Suprapubic skin (tissue), 4 donors: ENCODE results near the gene PHF12. TPM values are rescaled to one million over a fixed set of nuclear protein-coding genes. Genes with fewer than 3 reads are reported as not detected.

Source experiments
- DNase-seq, 2 donors: peaks; one replicate each; pipeline ENCODE4 v3.0.0-alpha.2; 2019; ENCODE audit warnings: low spot score in 2 of 2
- H3K27ac ChIP-seq: fragments of 200-600 bp; sonication (generic); one replicate; pipeline ENCODE4 v1.5.1; 2019
- H3K27me3 ChIP-seq: fragments of 200-600 bp; sonication (generic); one replicate; pipeline ENCODE4 v1.5.1; 2019
- H3K36me3 ChIP-seq: fragments of 200-600 bp; sonication (generic); one replicate; pipeline ENCODE4 v1.5.1; 2019
- H3K4me1 ChIP-seq: fragments of 200-600 bp; sonication (generic); one replicate; pipeline ENCODE4 v1.5.1; 2019
- H3K4me3 ChIP-seq: fragments of 200-600 bp; sonication (generic); one replicate; pipeline ENCODE4 v1.5.1; 2019; ENCODE audit warnings: mild to moderate bottlenecking
- H3K9me3 ChIP-seq: fragments of 200-600 bp; sonication (generic); one replicate; pipeline ENCODE4 v1.5.1; 2019
- CTCF ChIP-seq, 2 donors: fragments of 200-600 bp in 1 of 2; fragments of 450-650 bp in 1 of 2; sonication (generic) in 1 of 2; IDR thresholded peaks; one replicate each; pipeline ENCODE4 v1.5.1; 2016 to 2019; ENCODE audit warnings: antibody characterized with exemption in 2 of 2, mild to moderate bottlenecking in 1 of 2, moderate library complexity in 1 of 2
- EP300 ChIP-seq: sonication (generic); formaldehyde crosslinking; IDR thresholded peaks from one replicate; pipeline ENCODE4 v1.6.1; 2017; ENCODE audit warnings: antibody characterized with exemption
- POLR2A ChIP-seq, 2 donors: fragments of 450-650 bp; IDR thresholded peaks; one replicate each; pipeline ENCODE4 v1.6.1; 2017; ENCODE audit warnings: antibody characterized with exemption in 2 of 2, mild to moderate bottlenecking in 2 of 2, moderate library complexity in 2 of 2
- POLR2AphosphoS5 ChIP-seq, 3 donors: sonication (generic); formaldehyde crosslinking; IDR thresholded peaks; one replicate each; pipeline ENCODE4 v1.6.1; 2017; ENCODE audit warnings: antibody characterized with exemption in 3 of 3
- WGBS: methylation state at CpG from one replicate; pipeline ENCODE4 v1.1.5; 2018; 5-methylcytosine and 5-hydroxymethylcytosine counted together
- total RNA-seq, 4 donors: library from RNA; depleted of rRNA; stranded (reverse); fragments of >200 nt; gene quantifications; one replicate each; pipeline ENCODE4 v1.1.0, GENCODE V29; 2016

Gene PHF12
- total RNA-seq, 4 donors from 2014 or later, result 24.4 to 80.9 (median 35.4) TPM

GRCh38 chr17:28857905-28858800 lies 93.2 kb downstream of the PHF12 start:
- Histone ChIP-seq H3K4me1 (peaks cover 16% of the 10 kb centered on the region), H3K36me3 (peaks cover 57% of the 10 kb centered on the region), H3K4me3 (no peak overlapping the region), H3K27me3 (no peaks in the 10 kb centered on the region), H3K27ac (no peak overlapping the region), H3K9me3 (no peaks in the 10 kb centered on the region)
- WGBS, result 89% methylated on average over 3 of the region's 3 CpGs
- TF ChIP-seq CTCF (IDR thresholded peaks at IDR 0.05) (no peak), POLR2AphosphoS5 (IDR thresholded peaks at IDR 0.05) (no peak), POLR2A (IDR thresholded peaks at IDR 0.05) (no peak), EP300 (no peak)
- no peak for DNase-seq

- H3K4me1 ChIP-seq, result peaks cover 16% of the 10 kb centered on the region
- no peaks in the 10 kb centered on the region for H3K27me3 ChIP-seq
- WGBS, result 98% methylated on average over 5 of the region's 5 CpGs
- H3K36me3 ChIP-seq, result peaks cover 51% of the 10 kb centered on the region
- no peak overlapping the region for H3K4me3 ChIP-seq
- H3K27ac ChIP-seq, result no peak overlapping the region
- no peak for DNase-seq
- no peaks in the 10 kb centered on the region for H3K9me3 ChIP-seq
- TF ChIP-seq POLR2AphosphoS5 (IDR thresholded peaks at IDR 0.05) (no peak), EP300 (no peak), POLR2A (IDR thresholded peaks at IDR 0.05) (no peak), CTCF (IDR thresholded peaks at IDR 0.05) (no peak)
Observed at GRCh38 chr17:28856028-28856574, 95.2 kb downstream of the PHF12 start.

GRCh38 chr17:28855336-28855679 lies 96.0 kb downstream of the PHF12 start:
- WGBS, result 21% methylated on average over 5 of the region's 5 CpGs
- H3K4me3 ChIP-seq, result peak overlapping the region; percentile 84
- no peaks in the 10 kb centered on the region for H3K27me3 ChIP-seq
- H3K9me3 ChIP-seq, result no peaks in the 10 kb centered on the region
- H3K36me3 ChIP-seq, result peaks cover 43% of the 10 kb centered on the region
- TF ChIP-seq CTCF (IDR thresholded peaks at IDR 0.05) (no peak), POLR2AphosphoS5 (IDR thresholded peaks at IDR 0.05) (no peak), POLR2A (IDR thresholded peaks at IDR 0.05) (no peak), EP300 (no peak)
- H3K27ac ChIP-seq, result peak overlapping the region; percentile 66
- H3K4me1 ChIP-seq, result peaks cover 16% of the 10 kb centered on the region
- DNase-seq, result no peak

Other genes starting within 250 kb of the PHF12 start
- 1 to 10 TPM in 1 of 4 donors, under 1 TPM in 1, not detected in 2; 0.36 to 6.2 TPM for gene PROCA1, start 239.6 kb downstream of the PHF12 start, total RNA-seq
- 10 to 100 TPM; 60.7 to 96.1 (median 77.6) TPM for gene RAB34, start 233.7 kb downstream of the PHF12 start, total RNA-seq
- 100 to 1,000 TPM; 528 to 947 (median 789) TPM for gene RPL23A, start 231.5 kb downstream of the PHF12 start, total RNA-seq
- gene TLCD1, start 225.3 kb downstream of the PHF12 start, total RNA-seq, result 10 to 100 TPM in 3 of 4 donors, 1 to 10 TPM in 1; 6.9 to 25.0 (median 17.0) TPM
- 1 to 10 TPM; 1.9 to 8.1 (median 6.0) TPM for gene NEK8, start 222.7 kb downstream of the PHF12 start, total RNA-seq
- 10 to 100 TPM; 26.7 to 38.4 (median 35.3) TPM for gene TRAF4, start 207.5 kb downstream of the PHF12 start, total RNA-seq
- 10 to 100 TPM; 12.1 to 20.7 (median 17.8) TPM for gene FAM222B, start 108.7 kb downstream of the PHF12 start, total RNA-seq
- gene ERAL1, start 96.5 kb downstream of the PHF12 start, total RNA-seq, result 10 to 100 TPM; 42.2 to 61.4 (median 45.0) TPM
- 10 to 100 TPM; 41.7 to 57.5 (median 52.3) TPM for gene FLOT2, start 53.8 kb downstream of the PHF12 start, total RNA-seq
- gene DHRS13, start 48.4 kb downstream of the PHF12 start, total RNA-seq, result 10 to 100 TPM; 15.1 to 26.8 (median 20.2) TPM
- gene SEZ6, start 54.5 kb upstream of the PHF12 start, total RNA-seq, result not detected
- 1 to 10 TPM; 1.3 to 3.7 (median 3.0) TPM for gene PIPOX, start 91.6 kb upstream of the PHF12 start, total RNA-seq
- gene MYO18A, start 228.9 kb upstream of the PHF12 start, total RNA-seq, result 100 to 1,000 TPM in 2 of 4 donors, 10 to 100 TPM in 2; 87.6 to 253 (median 106) TPM